SK-N-SH (cell line): Measurements from ENCODE around the gene PDK2. TPM values are rescaled to one million over a fixed set of nuclear protein-coding genes. Genes with fewer than 3 reads are reported as not detected.

Source experiments
- CTCF ChIA-PET: fragments of 300-600, 350-600 bp; formaldehyde crosslinking; extraction: SDS; loops from one replicate; lab custom pipeline; 2021; lab: Yijun Ruan, JAX
- POLR2A ChIA-PET: fragments of 350-600 bp; sonication (Branson Sonifier 250); formaldehyde crosslinking; extraction: SDS; loops from one replicate; lab custom pipeline; 2020; ENCODE audit warnings: antibody characterized with exemption, inconsistent platforms; lab: Yijun Ruan, JAX
- DNase-seq: peaks from one replicate; pipeline ENCODE4 v3.0.0; 2012
- H2AFZ ChIP-seq: fragments of 200-600 bp; sonication (generic); 2 replicates; pipeline ENCODE4 v1.8.1; 2016; ENCODE audit warnings: antibody characterized with exemption, mild to moderate bottlenecking, low read depth
- H3F3A ChIP-seq: fragments of 200-600 bp; sonication (generic); replicated peaks from 2 replicates; pipeline ENCODE3; 2016; ENCODE audit warnings: antibody characterized with exemption, mild to moderate bottlenecking; ENCODE audit not compliant: insufficient read depth
- H3K27ac ChIP-seq, 2 experiments: fragments of 200-500 bp in 1 of 2; fragments of 200-600 bp in 1 of 2; sonication (Bioruptor generic) in 1 of 2; sonication (generic), shearing (Covaris generic) in 1 of 2; 2 replicates each; pipeline versions ENCODE4 v1.5.1 to v1.6.1; 2014 to 2016; ENCODE audit warnings: low read depth in 2 of 2, inconsistent platforms in 1 of 2, low read length in 1 of 2, mild to moderate bottlenecking in 1 of 2, mixed read lengths in 1 of 2
- H3K27me3 ChIP-seq: fragments of 200-600 bp; sonication (generic), shearing (Covaris generic); 2 replicates; pipeline ENCODE4 v1.6.1; 2016; ENCODE audit warnings: mixed run types; ENCODE audit not compliant: insufficient read depth
- H3K36me3 ChIP-seq, 2 experiments: fragments of 200-500 bp in 1 of 2; fragments of 200-600 bp in 1 of 2; sonication (Bioruptor generic) in 1 of 2; sonication (generic) in 1 of 2; replicated peaks in 1 of 2; 2 replicates each; pipeline versions ENCODE3 to v1.5.1; 2014 to 2016; ENCODE audit warnings: low read length in 1 of 2, mild to moderate bottlenecking in 1 of 2; ENCODE audit not compliant: insufficient read depth in 2 of 2, control insufficient read depth in 1 of 2
- H3K4me1 ChIP-seq, 2 experiments: fragments of 200-500 bp in 1 of 2; fragments of 200-600 bp in 1 of 2; sonication (Bioruptor generic) in 1 of 2; sonication (generic), shearing (Covaris generic) in 1 of 2; 2 replicates each; pipeline versions ENCODE4 v1.5.1 to v1.6.1; 2014 to 2016; ENCODE audit warnings: low read depth in 1 of 2, low read length in 1 of 2, mixed run types in 1 of 2; ENCODE audit not compliant: insufficient read depth in 2 of 2, control insufficient read depth in 1 of 2
- H3K4me2 ChIP-seq: fragments of 200-600 bp; sonication (generic), shearing (Covaris generic); 2 replicates; pipeline ENCODE4 v1.6.1; 2017; ENCODE audit warnings: mixed run types
- H3K4me3 ChIP-seq, 2 experiments: fragments of 200-500 bp in 1 of 2; fragments of 200-600 bp in 1 of 2; sonication (Bioruptor generic) in 1 of 2; sonication (generic), shearing (Covaris generic) in 1 of 2; 2 replicates each; pipeline versions ENCODE4 v1.5.1 to v1.8.1; 2014 to 2016; ENCODE audit warnings: low read depth in 2 of 2, inconsistent platforms in 1 of 2, low read length in 1 of 2, mild to moderate bottlenecking in 1 of 2, mixed read lengths in 1 of 2, moderate library complexity in 1 of 2
- H3K79me2 ChIP-seq: fragments of 200-600 bp; sonication (generic); 2 replicates; pipeline ENCODE4 v1.8.1; 2017; ENCODE audit warnings: mild to moderate bottlenecking; ENCODE audit not compliant: insufficient read depth
- H3K9ac ChIP-seq: fragments of 200-600 bp; sonication (generic); 2 replicates; pipeline ENCODE4 v1.6.1; 2017; ENCODE audit warnings: mixed run types
- H3K9me2 ChIP-seq: fragments of 200-600 bp; sonication (generic); 2 replicates; pipeline ENCODE4 v1.6.1; 2017; ENCODE audit warnings: mixed run types
- H3K9me3 ChIP-seq: fragments of 200-600 bp; sonication (generic); 2 replicates; pipeline ENCODE4 v1.6.1; 2017; ENCODE audit warnings: mixed run types, mild to moderate bottlenecking, moderate library complexity
- H4K20me1 ChIP-seq: fragments of 200-600 bp; sonication (generic); 2 replicates; pipeline ENCODE4 v1.6.1; 2017; ENCODE audit warnings: mild to moderate bottlenecking, mixed run types; ENCODE audit not compliant: insufficient read depth
- CHD2 ChIP-seq: fragments of 150-350 bp; IDR thresholded peaks from 2 replicates; pipeline ENCODE4 v1.6.1; 2018; ENCODE audit warnings: low read length; ENCODE audit not compliant: partially characterized antibody
- EZH2phosphoT487 ChIP-seq: fragments of 200-600 bp; sonication (generic); IDR thresholded peaks from 2 replicates; pipeline ENCODE4 v1.6.1; 2017; ENCODE audit warnings: low read depth, mixed run types, mild to moderate bottlenecking, antibody characterized with exemption, moderate library complexity, borderline replicate concordance
- GABPA ChIP-seq: IDR thresholded peaks from 2 replicates; pipeline ENCODE4 v1.4.0; 2012; ENCODE audit warnings: low read depth, mild to moderate bottlenecking
- GATA2 ChIP-seq: sonication (generic); formaldehyde crosslinking; IDR thresholded peaks from 2 replicates; pipeline ENCODE4 v1.5.0; 2020; ENCODE audit warnings: mild to moderate bottlenecking, missing genetic modification reagents
- JUND ChIP-seq: IDR thresholded peaks from 2 replicates; pipeline ENCODE4 v1.4.0; 2012
- NFIC ChIP-seq: IDR thresholded peaks from 2 replicates; pipeline ENCODE4 v1.4.0; 2012; ENCODE audit warnings: borderline replicate concordance
- NRF1 ChIP-seq: IDR thresholded peaks from 2 replicates; pipeline ENCODE4 v1.6.1; 2012; ENCODE audit warnings: low read depth, mild to moderate bottlenecking, low read length
- RXRA ChIP-seq: IDR thresholded peaks from 2 replicates; pipeline ENCODE4 v1.4.0; 2012; ENCODE audit warnings: low read depth, mild to moderate bottlenecking, borderline replicate concordance
- SIN3A ChIP-seq: IDR thresholded peaks from 2 replicates; pipeline ENCODE4 v1.6.1; 2012; ENCODE audit warnings: low read depth, mild to moderate bottlenecking, low read length, moderate library complexity, borderline replicate concordance
- TAF1 ChIP-seq: IDR thresholded peaks from 2 replicates; pipeline ENCODE4 v1.6.1; 2012; ENCODE audit warnings: low read depth, mild to moderate bottlenecking, low read length, moderate library complexity, borderline replicate concordance
- TCF12 ChIP-seq: IDR thresholded peaks from 2 replicates; pipeline ENCODE4 v1.4.0; 2012
- WGBS: methylation state at CpG from one replicate; pipeline ENCODE4 v1.1.6; 2017; ENCODE audit warnings: low lambda C conversion rate; 5-methylcytosine and 5-hydroxymethylcytosine counted together
- polyA plus RNA-seq, 3 experiments: library from polyadenylated mRNA; depleted of rRNA; stranded (reverse); fragments of >200 nt; gene quantifications; 2 replicates each; pipeline ENCODE4 v1.2.3, GENCODE V29; 2012
- TF ChIP-seq, protein P1 (sequence below): IDR thresholded peaks from 2 replicates; pipeline ENCODE4 v1.4.0; 2012; ENCODE audit warnings: low read depth
- TF ChIP-seq, protein P2 (sequence below): IDR thresholded peaks from 2 replicates; pipeline ENCODE4 v1.4.0; 2012; ENCODE audit warnings: low read depth, borderline replicate concordance
- TF ChIP-seq, protein P3 (sequence below): fragments of 150-350 bp; IDR thresholded peaks from 2 replicates; pipeline ENCODE4 v1.6.1; 2017; ENCODE audit warnings: antibody characterized with exemption, low read length, low read depth, borderline replicate concordance
- TF ChIP-seq, protein P4 (sequence below): fragments of 200-600 bp; sonication (generic); IDR thresholded peaks from 2 replicates; pipeline ENCODE4 v1.6.1; 2017; ENCODE audit warnings: antibody characterized with exemption, mild to moderate bottlenecking, moderate library complexity

PDK2 gene
- polyA plus RNA-seq, 1 of the 3 experiments (the other 2 are of a cell fraction) = 124 TPM

DNA sequence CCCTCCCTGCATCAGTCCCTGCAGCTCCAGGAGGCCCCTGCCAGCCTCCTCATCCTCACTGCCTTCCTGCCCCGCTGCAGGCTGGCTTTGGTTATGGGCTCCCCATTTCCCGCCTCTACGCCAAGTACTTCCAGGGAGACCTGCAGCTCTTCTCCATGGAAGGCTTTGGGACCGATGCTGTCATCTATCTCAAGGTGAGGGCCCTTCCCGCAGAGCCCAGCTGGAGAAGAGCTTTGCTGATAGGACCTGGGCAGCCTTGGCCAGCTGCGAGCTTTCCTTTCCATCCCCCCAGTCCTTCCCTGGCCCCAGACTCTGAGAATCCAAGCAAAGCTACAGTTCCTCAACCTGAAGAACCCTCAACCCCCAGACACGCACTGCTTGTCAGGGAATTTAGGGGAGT, 14.1 kb downstream of the PDK2 start:
- Histone ChIP-seq H3K9me2 (no peaks in the 10 kb centered on the region), H3K9ac (no peak overlapping the region), H3F3A (peaks cover 5% of the 10 kb centered on the region), H4K20me1 (no peaks in the 10 kb centered on the region), H3K36me3 (peaks cover 5 to 26% of the 10 kb centered on the region in 2 experiments), H3K27ac (no peak overlapping the region), H3K9me3 (no peaks in the 10 kb centered on the region), H3K4me1 (peaks cover 0 to 24% of the 10 kb centered on the region in 2 experiments; a peak in 1 of 4 replicates), H3K27me3 (no peaks in the 10 kb centered on the region), H3K79me2 (no peaks in the 10 kb centered on the region), H2AFZ (no peak overlapping the region), H3K4me3 (no peak overlapping the region), H3K4me2 (no peak overlapping the region)
- ChIA-PET POLR2A (no interaction called here), CTCF (interaction anchor here (0.7 to 16.3 kb wide), 12 partner anchors 9 to 91 kb away, joined by 3 to 297 read pairs (median 3); partner anchors contain the start of genes PDK2, SAMD14 and SGCA)
- DNase-seq = no peak
- TF ChIP-seq GATA2 = no peak
- TF ChIP-seq NFIC = no peak
- no peak for TF ChIP-seq JUND
- TF ChIP-seq SIN3A = no peak
- TF ChIP-seq, protein P1, sequence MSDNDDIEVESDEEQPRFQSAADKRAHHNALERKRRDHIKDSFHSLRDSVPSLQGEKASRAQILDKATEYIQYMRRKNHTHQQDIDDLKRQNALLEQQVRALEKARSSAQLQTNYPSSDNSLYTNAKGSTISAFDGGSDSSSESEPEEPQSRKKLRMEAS = no peak
- no peak for TF ChIP-seq TAF1
- 84% methylated on average over 7 of the region's 7 CpGs for WGBS

DNA sequence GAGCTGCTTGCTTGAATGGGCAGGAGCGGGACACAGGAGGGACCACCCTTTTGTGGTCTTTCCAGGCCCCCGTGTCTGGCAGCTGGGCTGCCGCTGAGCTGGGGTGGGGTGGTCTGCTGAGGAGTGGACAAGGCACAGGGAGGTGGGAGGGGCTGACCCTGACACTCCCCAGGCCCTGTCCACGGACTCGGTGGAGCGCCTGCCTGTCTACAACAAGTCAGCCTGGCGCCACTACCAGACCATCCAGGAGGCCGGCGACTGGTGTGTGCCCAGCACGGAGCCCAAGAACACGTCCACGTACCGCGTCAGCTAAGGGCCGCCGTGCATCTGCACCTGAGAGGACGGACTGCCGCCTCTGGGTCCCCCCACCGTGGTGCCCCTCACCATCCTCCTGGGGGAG, 14.6 kb downstream of the PDK2 start:
- Histone ChIP-seq H3K4me2 (no peak overlapping the region), H2AFZ (no peak overlapping the region), H3K9me3 (no peaks in the 10 kb centered on the region), H3K4me1 (peaks cover 0 to 24% of the 10 kb centered on the region in 2 experiments; a peak in 1 of 4 replicates), H4K20me1 (no peaks in the 10 kb centered on the region), H3K27ac (no peak overlapping the region; a peak in 1 of 4 replicates), H3F3A (peaks cover 5% of the 10 kb centered on the region), H3K4me3 (no peak overlapping the region), H3K36me3 (peaks cover 5 to 26% of the 10 kb centered on the region in 2 experiments), H3K79me2 (no peaks in the 10 kb centered on the region), H3K9ac (no peak overlapping the region), H3K9me2 (no peaks in the 10 kb centered on the region), H3K27me3 (no peaks in the 10 kb centered on the region)
- ChIA-PET CTCF (interaction anchor here (1.0 to 16.3 kb wide), 10 partner anchors 9 to 60 kb away, joined by 3 to 297 read pairs (median 4); partner anchors contain the start of genes PDK2, SAMD14 and SGCA), POLR2A (no interaction called here)
- WGBS = 94% methylated on average over 14 of the region's 19 CpGs
- no peak for DNase-seq
- TF ChIP-seq, protein P2, sequence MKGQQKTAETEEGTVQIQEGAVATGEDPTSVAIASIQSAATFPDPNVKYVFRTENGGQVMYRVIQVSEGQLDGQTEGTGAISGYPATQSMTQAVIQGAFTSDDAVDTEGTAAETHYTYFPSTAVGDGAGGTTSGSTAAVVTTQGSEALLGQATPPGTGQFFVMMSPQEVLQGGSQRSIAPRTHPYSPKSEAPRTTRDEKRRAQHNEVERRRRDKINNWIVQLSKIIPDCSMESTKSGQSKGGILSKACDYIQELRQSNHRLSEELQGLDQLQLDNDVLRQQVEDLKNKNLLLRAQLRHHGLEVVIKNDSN = no peak
- TF ChIP-seq RXRA = no peak
- no peak for TF ChIP-seq NRF1
- TF ChIP-seq SIN3A = no peak
- TF ChIP-seq, protein P3, sequence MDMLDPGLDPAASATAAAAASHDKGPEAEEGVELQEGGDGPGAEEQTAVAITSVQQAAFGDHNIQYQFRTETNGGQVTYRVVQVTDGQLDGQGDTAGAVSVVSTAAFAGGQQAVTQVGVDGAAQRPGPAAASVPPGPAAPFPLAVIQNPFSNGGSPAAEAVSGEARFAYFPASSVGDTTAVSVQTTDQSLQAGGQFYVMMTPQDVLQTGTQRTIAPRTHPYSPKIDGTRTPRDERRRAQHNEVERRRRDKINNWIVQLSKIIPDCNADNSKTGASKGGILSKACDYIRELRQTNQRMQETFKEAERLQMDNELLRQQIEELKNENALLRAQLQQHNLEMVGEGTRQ = no peak
- TF ChIP-seq, protein P4, sequence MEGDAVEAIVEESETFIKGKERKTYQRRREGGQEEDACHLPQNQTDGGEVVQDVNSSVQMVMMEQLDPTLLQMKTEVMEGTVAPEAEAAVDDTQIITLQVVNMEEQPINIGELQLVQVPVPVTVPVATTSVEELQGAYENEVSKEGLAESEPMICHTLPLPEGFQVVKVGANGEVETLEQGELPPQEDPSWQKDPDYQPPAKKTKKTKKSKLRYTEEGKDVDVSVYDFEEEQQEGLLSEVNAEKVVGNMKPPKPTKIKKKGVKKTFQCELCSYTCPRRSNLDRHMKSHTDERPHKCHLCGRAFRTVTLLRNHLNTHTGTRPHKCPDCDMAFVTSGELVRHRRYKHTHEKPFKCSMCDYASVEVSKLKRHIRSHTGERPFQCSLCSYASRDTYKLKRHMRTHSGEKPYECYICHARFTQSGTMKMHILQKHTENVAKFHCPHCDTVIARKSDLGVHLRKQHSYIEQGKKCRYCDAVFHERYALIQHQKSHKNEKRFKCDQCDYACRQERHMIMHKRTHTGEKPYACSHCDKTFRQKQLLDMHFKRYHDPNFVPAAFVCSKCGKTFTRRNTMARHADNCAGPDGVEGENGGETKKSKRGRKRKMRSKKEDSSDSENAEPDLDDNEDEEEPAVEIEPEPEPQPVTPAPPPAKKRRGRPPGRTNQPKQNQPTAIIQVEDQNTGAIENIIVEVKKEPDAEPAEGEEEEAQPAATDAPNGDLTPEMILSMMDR = no peak
- no peak for TF ChIP-seq JUND
- no peak for TF ChIP-seq TCF12
- TF ChIP-seq GABPA = no peak
- no peak for TF ChIP-seq EZH2phosphoT487
- no peak for TF ChIP-seq NFIC
- TF ChIP-seq CHD2 = no peak
